NCI-H1105 (cell line): Measurements from ENCODE around the gene PET100.

Experiments used
- DNase-seq: peaks from one replicate; lab custom pipeline; 2025; lab: John Stamatoyannopoulos, UW

PET100 gene

GRCh38 chr19:7679771-7680605, 50.4 kb downstream of the PET100 start:
- no peak for DNase-seq

GRCh38 chr19:7680606-7681339, 51.2 kb downstream of the PET100 start, which contains the start of gene TRAPPC5:
Gene TRAPPC5, plus strand, starts transcription at chr19:7680833. Its CDS starts 1,421 bp downstream, at chr19:7682254.
- peak; percentile 73 for DNase-seq
